ENCODE measurements around the gene LRRN4. TPM values are rescaled to one million over a fixed set of nuclear protein-coding genes. Genes with fewer than 3 reads are reported as not detected.

The LRRN4 gene
- total RNA-seq, result not detected

DNA sequence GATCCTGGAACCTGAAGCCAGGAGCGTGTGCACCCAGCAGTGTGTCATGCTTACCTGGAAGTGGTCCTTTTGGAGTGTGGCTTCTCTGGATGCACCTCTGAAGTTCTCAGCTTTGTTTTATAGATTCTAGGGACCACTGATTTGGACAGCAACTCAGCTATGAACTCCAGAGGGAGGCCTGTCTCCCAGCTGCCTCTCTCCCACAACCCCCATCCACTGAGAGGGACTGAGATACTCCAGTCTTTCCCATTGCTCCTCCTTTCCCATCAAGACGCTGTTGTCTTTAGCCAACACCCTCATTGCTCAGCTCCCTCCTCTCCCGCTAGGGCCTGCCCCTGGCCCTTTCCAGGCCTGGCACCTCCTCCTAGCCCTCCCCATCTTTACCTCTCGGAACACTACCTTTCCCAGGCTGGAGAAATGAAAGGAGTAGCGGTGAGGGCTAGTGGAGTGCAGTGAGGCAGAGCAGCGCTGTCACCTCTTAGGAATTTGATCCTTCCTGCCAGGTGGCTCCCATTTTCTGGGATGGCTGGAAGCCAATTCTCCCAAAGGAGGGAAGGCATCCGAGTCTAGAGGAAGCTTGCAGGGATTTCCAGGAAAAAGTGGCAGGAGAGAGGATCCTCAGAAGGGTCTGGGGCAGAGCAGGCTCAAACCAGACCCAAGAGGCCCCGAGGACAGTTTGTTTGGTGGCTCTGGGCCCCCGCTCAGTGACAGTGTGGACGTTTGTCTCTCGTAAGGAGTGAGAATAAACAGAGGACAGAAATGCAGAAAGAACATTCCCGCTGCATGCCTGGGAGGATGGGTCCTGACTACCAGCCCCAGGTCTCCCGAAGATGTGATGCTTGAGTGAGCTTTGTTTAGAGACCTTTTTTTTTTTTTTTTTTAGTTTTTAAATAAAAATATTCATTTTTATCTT, at the start of gene LRRN4:
Gene LRRN4, minus strand, starts transcription at position 285 of the 913 bp plus-strand sequence. CDS start 1,261 bp downstream, outside the sequence.
- no peak within 1 kb of the TSS for H3K4me3 ChIP-seq (ENCODE audit: low read depth, poor library complexity, severe bottlenecking)
- 36 to 38% methylated on average over 12 to 13 of the region's 13 CpGs for WGBS, 2 donors
- DNase-seq (ENCODE audit: low spot score in 2 of 2), result peak in 1 of 2 donors; percentile 79
- TF ChIP-seq, protein P1, sequence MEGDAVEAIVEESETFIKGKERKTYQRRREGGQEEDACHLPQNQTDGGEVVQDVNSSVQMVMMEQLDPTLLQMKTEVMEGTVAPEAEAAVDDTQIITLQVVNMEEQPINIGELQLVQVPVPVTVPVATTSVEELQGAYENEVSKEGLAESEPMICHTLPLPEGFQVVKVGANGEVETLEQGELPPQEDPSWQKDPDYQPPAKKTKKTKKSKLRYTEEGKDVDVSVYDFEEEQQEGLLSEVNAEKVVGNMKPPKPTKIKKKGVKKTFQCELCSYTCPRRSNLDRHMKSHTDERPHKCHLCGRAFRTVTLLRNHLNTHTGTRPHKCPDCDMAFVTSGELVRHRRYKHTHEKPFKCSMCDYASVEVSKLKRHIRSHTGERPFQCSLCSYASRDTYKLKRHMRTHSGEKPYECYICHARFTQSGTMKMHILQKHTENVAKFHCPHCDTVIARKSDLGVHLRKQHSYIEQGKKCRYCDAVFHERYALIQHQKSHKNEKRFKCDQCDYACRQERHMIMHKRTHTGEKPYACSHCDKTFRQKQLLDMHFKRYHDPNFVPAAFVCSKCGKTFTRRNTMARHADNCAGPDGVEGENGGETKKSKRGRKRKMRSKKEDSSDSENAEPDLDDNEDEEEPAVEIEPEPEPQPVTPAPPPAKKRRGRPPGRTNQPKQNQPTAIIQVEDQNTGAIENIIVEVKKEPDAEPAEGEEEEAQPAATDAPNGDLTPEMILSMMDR (IDR thresholded peaks at IDR 0.05), result no peak
- no peak for TF ChIP-seq POLR2A (IDR thresholded peaks at IDR 0.05)
- intact Hi-C loops (cut with DNase I; ENCODE audit: low total_unique reads), result no loop called here

DNA sequence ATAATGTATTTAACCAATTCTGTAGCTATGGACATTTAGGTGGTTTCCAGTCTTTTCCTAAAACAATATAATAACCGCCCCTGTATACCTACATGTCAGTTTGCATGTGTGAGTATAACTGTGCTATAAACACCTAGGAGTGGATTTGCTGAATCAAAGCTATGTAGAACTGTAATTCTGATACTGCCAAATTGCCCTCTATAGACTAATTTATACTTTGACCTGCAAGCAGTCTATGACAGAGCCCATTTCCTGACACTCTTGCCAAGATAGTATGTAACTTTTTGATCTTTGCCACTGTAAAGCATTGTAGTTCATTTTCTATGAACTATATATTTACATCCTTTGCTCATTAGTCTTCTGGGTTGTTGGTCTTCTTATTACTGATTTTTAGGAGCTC, 49.4 kb upstream of the LRRN4 start:
- 90 to 94% methylated on average over 1 of the region's 1 CpG for WGBS, 2 donors
- DNase-seq (ENCODE audit: low spot score in 2 of 2), result no peak
- intact Hi-C loops (cut with DNase I; ENCODE audit: low total_unique reads), result no loop called here
- TF ChIP-seq, protein P1 (IDR thresholded peaks at IDR 0.05), result no peak
- no peak overlapping the region for H3K4me3 ChIP-seq (ENCODE audit: low read depth, poor library complexity, severe bottlenecking)

DNA sequence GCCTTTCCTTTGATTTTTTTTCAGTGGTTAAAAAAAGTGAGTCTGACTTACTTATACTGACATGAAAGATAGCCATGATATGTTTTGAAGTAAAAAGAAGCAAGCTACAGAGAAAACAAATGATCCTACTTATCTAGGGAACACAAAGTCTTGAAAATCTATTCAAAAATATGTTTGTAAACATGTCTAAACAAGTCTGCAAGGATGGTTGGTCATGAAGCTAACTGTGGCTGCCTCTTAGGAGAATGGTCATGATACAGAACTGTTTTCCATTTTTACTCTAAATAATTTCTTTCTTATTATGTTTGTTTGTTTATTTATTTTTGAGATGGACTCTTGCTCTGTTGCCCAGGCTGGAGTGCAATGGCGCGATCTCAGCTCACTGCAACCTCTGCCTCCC, 47.5 kb upstream of the LRRN4 start:
- no peak for DNase-seq (ENCODE audit: low spot score in 2 of 2)
- 88 to 95% methylated on average over 2 of the region's 2 CpGs for WGBS, 2 donors
- intact Hi-C loops (cut with DNase I; ENCODE audit: low total_unique reads), result no loop called here
- no peak overlapping the region for H3K4me3 ChIP-seq (ENCODE audit: low read depth, poor library complexity, severe bottlenecking)
- TF ChIP-seq, protein P1 (IDR thresholded peaks at IDR 0.05), result no peak
- TF ChIP-seq POLR2A (IDR thresholded peaks at IDR 0.05), result no peak

DNA sequence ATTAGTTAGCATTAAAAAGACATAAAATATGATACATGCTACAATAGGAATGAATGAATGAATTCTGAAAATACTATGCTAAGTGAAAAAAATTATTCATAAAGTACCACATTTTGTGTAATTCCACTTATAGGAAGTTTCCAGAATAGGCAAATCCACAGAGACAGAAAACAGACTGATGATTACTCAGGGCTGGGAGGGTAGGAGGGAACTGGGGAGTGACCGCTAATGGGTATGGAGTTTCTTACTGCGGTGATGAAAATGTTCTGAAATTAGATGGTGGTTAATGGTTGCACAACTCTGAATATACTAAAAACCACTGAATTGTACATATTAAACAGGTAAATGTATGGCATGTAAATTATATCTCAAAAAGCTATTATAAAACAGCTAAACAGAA, 46.4 kb upstream of the LRRN4 start:
- TF ChIP-seq POLR2A (IDR thresholded peaks at IDR 0.05), result no peak
- TF ChIP-seq, protein P1 (IDR thresholded peaks at IDR 0.05), result no peak
- WGBS, 2 donors, result 81 to 89% methylated on average over 2 of the region's 2 CpGs
- no peak overlapping the region for H3K4me3 ChIP-seq (ENCODE audit: low read depth, poor library complexity, severe bottlenecking)
- intact Hi-C loops (cut with DNase I; ENCODE audit: low total_unique reads), result no loop called here
- DNase-seq (ENCODE audit: low spot score in 2 of 2), result no peak

DNA sequence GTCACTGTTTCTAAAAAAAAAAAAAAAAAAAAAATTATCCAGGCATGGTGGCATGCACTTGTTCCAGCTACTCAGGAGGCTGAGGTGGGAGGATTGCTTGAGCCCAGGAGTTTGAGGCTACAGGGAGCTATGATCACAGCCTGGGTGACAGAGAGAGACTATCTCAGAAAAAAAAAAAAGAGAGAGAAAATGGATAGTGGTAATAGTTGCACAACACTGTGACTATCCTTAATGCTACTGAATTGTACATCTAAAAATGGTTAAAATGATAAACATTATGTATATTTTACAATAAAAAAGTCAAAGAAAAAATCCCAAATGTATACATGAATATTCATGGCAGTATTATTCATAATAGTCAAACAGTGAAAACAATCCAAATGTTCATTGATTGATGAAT, 46.0 kb upstream of the LRRN4 start:
- intact Hi-C loops (cut with DNase I; ENCODE audit: low total_unique reads), result loop anchor here (5.0 kb wide), 1 partner anchor 283 kb away; no protein-coding TSS in a partner anchor
- H3K4me3 ChIP-seq (ENCODE audit: low read depth, poor library complexity, severe bottlenecking), result no peak overlapping the region
- TF ChIP-seq POLR2A (IDR thresholded peaks at IDR 0.05), result no peak
- TF ChIP-seq, protein P1 (IDR thresholded peaks at IDR 0.05), result no peak
- DNase-seq (ENCODE audit: low spot score in 2 of 2), result no peak

Measured in lower leg skin (tissue), 4 donors.